ENCODE data around the gene FAM193B.
A peak's percentile ranks its signal among the peaks of the same experiment; 100 is the strongest.
"Not testable (repeated sequence)": the region's sequence is repeated elsewhere in the genome, so short reads cannot be mapped to it uniquely, and the experiment has no call there.

FAM193B gene

DNA sequence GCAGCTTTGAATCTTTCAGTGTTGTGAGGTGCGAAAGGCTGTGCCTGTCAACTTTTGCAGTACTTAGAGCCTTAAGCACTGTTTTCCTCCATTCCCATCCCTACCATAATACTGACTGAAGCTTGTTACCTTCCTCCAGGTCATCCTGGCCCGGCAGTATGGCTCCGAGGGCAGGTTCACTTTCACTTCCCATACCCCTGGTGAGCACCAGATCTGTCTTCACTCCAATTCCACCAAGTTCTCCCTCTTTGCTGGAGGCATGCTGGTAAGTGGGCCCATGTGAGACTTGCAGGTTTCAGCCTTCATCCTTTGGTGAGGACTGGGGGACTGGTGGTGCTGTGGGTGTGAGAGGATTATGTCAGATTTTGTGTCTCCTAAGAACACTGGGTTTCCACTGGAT is 39.1 kb upstream of the FAM193B start:
- peaks cover 13% of the 10 kb centered on the region for H3K4me1 Mint-ChIP-seq (ENCODE audit: low read depth)
- peak overlapping the region; percentile 43 for H3K27ac Mint-ChIP-seq

DNA sequence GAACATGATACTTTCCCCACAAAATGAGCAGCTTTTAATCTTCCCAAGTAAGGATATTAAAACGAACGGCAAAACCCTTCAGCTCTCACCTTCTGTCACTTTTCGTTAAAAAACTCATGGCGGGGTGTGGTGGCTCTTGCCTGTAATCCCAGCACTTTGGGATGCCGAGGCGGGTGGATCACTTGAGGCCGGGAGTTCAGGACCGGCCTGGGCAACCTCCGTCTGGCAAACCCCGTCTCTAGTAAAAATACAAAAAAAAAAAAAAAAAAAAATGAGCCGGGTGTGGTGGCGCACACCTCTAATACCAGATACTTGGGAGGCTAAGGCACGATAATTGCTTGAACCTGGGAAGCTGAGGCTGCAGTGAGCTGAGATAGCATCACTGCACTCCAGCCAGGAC is 38.5 kb upstream of the FAM193B start:
- Mint-ChIP-seq H3K4me3 (peak overlapping the region; percentile 97), H3K9me3 (no peaks in the 10 kb centered on the region), H3K27ac (peak overlapping the region; percentile 99)

More for the DNA sequence above, 39.1 kb upstream of the FAM193B start:
- H3K4me3 Mint-ChIP-seq = peak overlapping the region; percentile 97
- no peaks in the 10 kb centered on the region for H3K9me3 Mint-ChIP-seq
- H3K27me3 Mint-ChIP-seq (ENCODE audit: low read depth) = peaks cover 13% of the 10 kb centered on the region
- H3K36me3 Mint-ChIP-seq (ENCODE audit: low read depth) = peaks cover 44% of the 10 kb centered on the region
- DNase-seq (ENCODE audit: low spot score) = no peak

DNA sequence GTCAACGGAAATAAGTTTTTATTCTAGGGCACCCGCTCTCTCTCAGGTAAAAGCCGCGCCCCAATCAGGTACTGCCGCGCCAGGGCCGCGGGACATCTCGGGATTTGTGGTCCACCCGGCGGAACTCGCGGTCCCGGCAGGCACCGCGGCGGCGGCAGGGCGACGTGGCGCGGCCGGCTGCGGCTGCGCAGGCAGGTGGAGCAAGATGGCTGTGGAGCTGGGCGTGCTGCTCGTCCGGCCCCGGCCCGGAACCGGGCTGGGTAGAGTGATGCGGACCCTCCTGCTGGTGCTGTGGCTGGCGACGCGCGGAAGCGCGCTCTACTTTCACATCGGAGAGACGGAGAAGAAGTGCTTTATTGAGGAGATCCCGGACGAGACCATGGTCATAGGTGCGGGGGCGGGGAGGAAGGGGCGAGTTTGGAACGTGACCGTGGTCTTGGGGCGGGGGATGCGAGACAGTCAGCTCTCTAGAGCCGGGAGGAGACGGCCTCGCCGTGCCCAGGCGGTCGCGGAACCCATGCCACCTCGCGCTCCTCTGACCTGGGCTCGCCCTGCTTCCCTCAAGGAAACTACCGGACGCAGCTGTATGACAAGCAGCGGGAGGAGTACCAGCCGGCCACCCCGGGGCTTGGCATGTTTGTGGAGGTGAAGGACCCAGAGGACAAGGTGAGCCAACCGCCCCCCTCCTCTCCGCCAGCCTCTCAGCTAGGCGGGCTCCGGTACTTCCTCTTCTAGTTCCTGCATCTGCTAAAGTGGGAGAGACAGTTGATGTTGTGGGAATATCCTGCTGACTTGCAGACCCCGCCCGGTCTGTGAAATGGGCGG is 37.9 kb upstream of the FAM193B start, which contains the start of gene TMED9:
TMED9 (plus strand) TSS at position 194 of the 825 bp plus-strand sequence; CDS start at position 206, 12 bp downstream.
- Mint-ChIP-seq H3K9me3 (no peaks in the 10 kb centered on the region), H3K27ac (peak within 1 kb of the TSS; percentile 99), H3K4me1 (ENCODE audit: low read depth) (peaks cover 11% of the 10 kb centered on the region), H3K4me3 (peak within 1 kb of the TSS; percentile 97), H3K36me3 (ENCODE audit: low read depth) (peaks cover 41% of the 10 kb centered on the region), H3K27me3 (ENCODE audit: low read depth) (peaks cover 18% of the 10 kb centered on the region)
- DNase-seq (ENCODE audit: low spot score) = peak; percentile 91

More for the DNA sequence above, 38.5 kb upstream of the FAM193B start:
- DNase-seq (ENCODE audit: low spot score) = no peak
- Mint-ChIP-seq H3K4me1 (ENCODE audit: low read depth) (peaks cover 11% of the 10 kb centered on the region), H3K27me3 (ENCODE audit: low read depth) (peaks cover 16% of the 10 kb centered on the region), H3K36me3 (ENCODE audit: low read depth) (peaks cover 44% of the 10 kb centered on the region)

DNA sequence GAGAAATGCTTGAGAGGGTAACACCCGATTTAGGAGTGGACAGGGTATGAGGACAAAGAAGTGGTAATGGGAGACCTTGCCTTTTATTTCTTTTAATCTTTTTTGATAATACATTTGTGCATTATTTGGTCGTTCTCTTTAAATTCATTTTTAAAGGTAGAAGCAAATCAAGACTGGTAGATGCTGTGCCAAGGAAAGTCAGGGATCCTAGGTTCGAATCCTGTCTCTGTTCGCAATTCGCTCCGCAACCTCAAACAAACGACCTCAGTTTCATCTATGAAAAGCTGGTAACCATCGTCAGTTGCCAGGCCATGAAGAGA is 37.3 kb upstream of the FAM193B start:
- Mint-ChIP-seq H3K27me3 (ENCODE audit: low read depth) (peaks cover 18% of the 10 kb centered on the region), H3K4me1 (ENCODE audit: low read depth) (peaks cover 10% of the 10 kb centered on the region), H3K27ac (peak overlapping the region; percentile 99), H3K36me3 (ENCODE audit: low read depth) (peaks cover 37% of the 10 kb centered on the region), H3K4me3 (peak overlapping the region; percentile 97), H3K9me3 (no peaks in the 10 kb centered on the region)
- DNase-seq (ENCODE audit: low spot score) = no peak

DNA sequence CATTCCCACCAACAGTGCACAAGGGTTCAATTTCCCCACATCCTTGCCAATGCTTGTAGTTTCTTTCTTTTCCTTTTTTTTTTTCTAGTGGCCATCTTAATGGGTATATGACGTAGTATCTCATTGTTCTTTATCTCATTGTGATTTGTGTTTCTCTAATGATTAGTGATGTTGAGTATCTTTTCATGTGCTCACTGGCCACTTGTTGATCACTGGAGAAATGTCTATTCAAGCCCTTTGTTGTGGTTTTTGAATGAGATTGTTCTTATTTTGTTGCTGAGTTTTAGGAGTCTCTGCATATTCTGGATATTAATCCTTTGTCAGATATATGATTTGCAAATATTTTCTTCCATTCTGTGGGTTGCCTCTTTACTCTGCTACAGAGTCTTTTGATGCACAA is 36.0 kb upstream of the FAM193B start:
- H3K36me3 Mint-ChIP-seq (ENCODE audit: low read depth) = peaks cover 27% of the 10 kb centered on the region
- no peak overlapping the region for H3K4me3 Mint-ChIP-seq
- H3K4me1 Mint-ChIP-seq (ENCODE audit: low read depth) = peaks cover 10% of the 10 kb centered on the region
- no peak for DNase-seq (ENCODE audit: low spot score)
- no peaks in the 10 kb centered on the region for H3K9me3 Mint-ChIP-seq
- no peak overlapping the region for H3K27ac Mint-ChIP-seq
- peaks cover 18% of the 10 kb centered on the region for H3K27me3 Mint-ChIP-seq (ENCODE audit: low read depth)

DNA sequence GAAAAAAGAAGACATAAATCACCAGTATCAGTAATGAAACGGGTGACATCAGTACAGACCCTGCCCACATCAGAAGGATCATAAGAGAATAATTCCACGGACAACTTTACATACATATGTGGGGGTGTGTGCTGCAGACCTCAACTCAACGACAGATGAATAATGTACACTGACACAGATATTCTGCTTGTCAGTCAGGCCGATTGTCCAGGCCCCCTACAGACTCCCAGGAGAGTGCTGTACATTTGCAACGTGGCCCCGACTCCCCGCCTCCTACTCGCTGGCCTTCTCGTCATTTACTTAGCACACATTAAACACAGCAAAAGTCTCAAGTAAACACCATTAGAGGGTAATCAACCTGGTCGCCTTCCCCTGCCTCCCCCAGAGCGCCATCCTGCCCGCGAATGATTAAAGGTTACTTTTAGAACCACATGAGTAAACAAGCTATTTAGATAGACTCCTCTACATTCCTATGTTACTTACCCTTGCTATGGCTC is 34.1 kb upstream of the FAM193B start:
- no peak overlapping the region for H3K4me3 Mint-ChIP-seq
- peaks cover 9% of the 10 kb centered on the region for H3K36me3 Mint-ChIP-seq (ENCODE audit: low read depth)
- DNase-seq (ENCODE audit: low spot score) = no peak
- H3K27ac Mint-ChIP-seq = no peak overlapping the region
- H3K4me1 Mint-ChIP-seq (ENCODE audit: low read depth) = peaks cover 8% of the 10 kb centered on the region
- no peaks in the 10 kb centered on the region for H3K9me3 Mint-ChIP-seq
- H3K27me3 Mint-ChIP-seq (ENCODE audit: low read depth) = peaks cover 22% of the 10 kb centered on the region

DNA sequence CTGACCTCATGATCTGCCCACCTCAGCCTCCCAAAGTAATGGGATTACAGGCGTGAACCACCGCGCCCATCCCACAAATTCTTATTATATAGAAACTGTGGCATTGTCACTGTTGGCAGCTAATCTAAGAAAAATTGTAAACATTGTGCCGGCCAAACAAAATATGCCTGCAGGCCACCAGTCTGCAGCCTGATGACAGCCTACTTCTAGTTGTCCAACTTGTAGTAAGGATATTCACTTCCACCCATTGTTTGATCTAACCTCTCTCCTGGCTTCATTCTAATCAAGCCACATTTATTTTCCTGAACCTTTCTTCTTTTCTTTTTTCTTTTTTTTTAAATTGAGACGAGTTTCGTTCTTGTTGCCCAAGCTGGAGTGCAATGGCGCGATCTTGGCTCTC is 24.0 kb upstream of the FAM193B start:
- no peak for DNase-seq (ENCODE audit: low spot score)
- Mint-ChIP-seq H3K9me3 (no peaks in the 10 kb centered on the region), H3K36me3 (ENCODE audit: low read depth) (no peaks in the 10 kb centered on the region), H3K27ac (no peak overlapping the region), H3K4me3 (no peak overlapping the region), H3K4me1 (ENCODE audit: low read depth) (no peaks in the 10 kb centered on the region), H3K27me3 (ENCODE audit: low read depth) (peaks cover 15% of the 10 kb centered on the region)

DNA sequence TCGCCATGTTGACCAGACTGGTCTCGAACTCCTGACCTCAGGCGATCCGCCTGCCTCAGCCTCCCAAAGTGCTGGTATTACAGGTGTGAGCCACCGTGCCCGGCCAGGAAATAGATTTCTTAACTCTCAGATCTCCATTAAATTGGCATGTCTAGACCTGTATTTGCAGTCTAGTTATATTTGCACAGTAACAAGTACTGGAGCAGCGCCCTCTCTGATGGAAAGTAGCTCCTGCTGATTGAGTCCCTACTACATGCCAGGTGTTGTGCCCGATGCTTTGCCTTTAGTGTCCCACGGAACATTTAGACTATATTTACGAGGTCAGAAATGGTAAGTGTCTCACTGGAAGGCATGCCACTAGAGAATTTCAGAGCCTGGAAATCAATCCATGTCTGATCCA is 21.8 kb upstream of the FAM193B start:
- no peaks in the 10 kb centered on the region for H3K4me1 Mint-ChIP-seq (ENCODE audit: low read depth)
- H3K27ac Mint-ChIP-seq = no peak overlapping the region
- H3K9me3 Mint-ChIP-seq = no peaks in the 10 kb centered on the region
- no peak for DNase-seq (ENCODE audit: low spot score)
- H3K27me3 Mint-ChIP-seq (ENCODE audit: low read depth) = peaks cover 15% of the 10 kb centered on the region
- no peak overlapping the region for H3K4me3 Mint-ChIP-seq
- H3K36me3 Mint-ChIP-seq (ENCODE audit: low read depth) = no peaks in the 10 kb centered on the region

DNA sequence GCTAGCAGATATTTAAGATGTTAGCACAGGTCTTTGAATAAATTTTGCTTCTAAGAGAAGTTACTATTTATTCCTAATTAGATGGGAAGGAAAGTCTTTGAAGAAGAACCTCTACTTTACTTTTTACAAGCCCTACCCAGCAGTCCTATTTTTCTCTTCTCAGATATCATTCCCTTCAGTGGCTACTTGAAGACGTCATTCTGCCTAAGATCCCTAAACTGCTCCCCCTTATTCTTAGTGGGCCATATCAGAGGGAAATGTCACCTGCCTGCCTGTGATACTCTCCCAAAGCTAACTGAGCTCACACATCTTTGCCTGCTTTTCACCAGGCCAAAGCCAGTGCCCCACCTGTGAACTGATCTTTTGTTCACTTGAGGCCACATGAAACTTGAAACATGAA is 21.1 kb upstream of the FAM193B start:
- no peak overlapping the region for H3K4me3 Mint-ChIP-seq
- H3K4me1 Mint-ChIP-seq (ENCODE audit: low read depth) = no peaks in the 10 kb centered on the region
- no peaks in the 10 kb centered on the region for H3K9me3 Mint-ChIP-seq
- no peaks in the 10 kb centered on the region for H3K36me3 Mint-ChIP-seq (ENCODE audit: low read depth)
- DNase-seq (ENCODE audit: low spot score) = no peak
- H3K27ac Mint-ChIP-seq = no peak overlapping the region
- H3K27me3 Mint-ChIP-seq (ENCODE audit: low read depth) = peaks cover 15% of the 10 kb centered on the region

DNA sequence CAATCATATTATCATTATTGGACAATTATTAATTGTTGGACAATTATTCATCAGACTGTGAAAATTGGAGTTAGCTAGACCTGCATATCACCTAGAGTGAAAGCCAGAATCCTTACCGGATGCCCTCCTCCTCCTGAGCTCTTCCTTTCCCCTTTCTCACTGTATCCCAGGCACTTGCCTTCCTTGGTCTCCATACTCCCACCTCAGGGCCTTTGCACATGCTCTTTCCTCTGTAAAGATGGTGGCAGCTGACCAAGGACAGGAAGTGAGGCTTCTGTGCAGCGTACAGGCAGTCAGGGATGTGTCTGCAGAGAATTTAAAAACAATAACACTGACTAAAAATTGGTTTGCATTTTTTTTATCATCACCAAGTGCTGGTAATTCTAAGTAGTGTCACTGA is 15.5 kb upstream of the FAM193B start:
- H3K27me3 Mint-ChIP-seq (ENCODE audit: low read depth) = peaks cover 12% of the 10 kb centered on the region
- no peaks in the 10 kb centered on the region for H3K9me3 Mint-ChIP-seq
- H3K4me1 Mint-ChIP-seq (ENCODE audit: low read depth) = peaks cover 2% of the 10 kb centered on the region
- no peak for DNase-seq (ENCODE audit: low spot score)
- H3K27ac Mint-ChIP-seq = no peak overlapping the region
- no peaks in the 10 kb centered on the region for H3K36me3 Mint-ChIP-seq (ENCODE audit: low read depth)
- no peak overlapping the region for H3K4me3 Mint-ChIP-seq

DNA sequence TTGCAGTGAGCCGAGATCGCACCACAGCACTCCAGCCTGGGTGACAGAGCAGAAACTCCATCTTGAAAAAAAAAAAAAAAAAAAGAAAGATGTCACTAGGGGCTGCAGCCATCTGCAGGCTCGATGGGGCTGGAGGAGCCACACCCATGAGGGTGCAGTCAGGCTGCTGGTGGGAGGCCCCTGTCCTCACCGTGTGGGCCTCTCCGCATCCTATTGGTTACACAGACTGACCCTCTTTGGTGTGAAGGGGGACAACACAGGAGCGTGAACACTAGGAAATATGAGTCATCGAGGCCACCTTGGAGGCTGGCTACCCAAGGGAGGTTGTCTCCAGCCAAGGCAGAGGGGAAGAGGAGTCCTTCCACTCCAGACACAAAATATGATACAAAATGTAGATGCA is 14.0 kb upstream of the FAM193B start:
- H3K4me1 Mint-ChIP-seq (ENCODE audit: low read depth) = peaks cover 2% of the 10 kb centered on the region
- no peaks in the 10 kb centered on the region for H3K9me3 Mint-ChIP-seq
- no peak for DNase-seq (ENCODE audit: low spot score)
- no peak overlapping the region for H3K4me3 Mint-ChIP-seq
- peaks cover 5% of the 10 kb centered on the region for H3K27me3 Mint-ChIP-seq (ENCODE audit: low read depth)
- no peak overlapping the region for H3K27ac Mint-ChIP-seq
- H3K36me3 Mint-ChIP-seq (ENCODE audit: low read depth) = no peaks in the 10 kb centered on the region

DNA sequence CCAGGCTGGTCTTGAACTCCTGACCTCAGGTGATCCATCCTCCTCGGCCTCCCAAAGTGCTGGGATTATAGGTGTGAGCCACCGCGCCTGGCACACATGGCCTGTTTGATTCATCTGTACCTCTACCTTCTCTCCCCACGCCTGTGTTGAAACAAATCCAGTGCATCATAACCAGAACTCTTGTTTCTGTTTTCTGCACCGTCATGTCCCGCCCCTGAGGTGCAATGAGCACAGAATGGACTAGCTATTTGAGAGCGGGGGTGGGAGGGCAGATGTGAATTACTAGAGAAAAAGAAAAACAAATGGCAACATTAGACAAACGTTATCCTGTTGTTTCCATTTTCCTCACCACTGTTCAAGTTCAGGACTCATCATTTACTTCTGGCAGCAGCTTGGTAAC is 10.7 kb upstream of the FAM193B start:
- Mint-ChIP-seq H3K4me1 (ENCODE audit: low read depth) (peaks cover 2% of the 10 kb centered on the region), H3K9me3 (no peaks in the 10 kb centered on the region), H3K36me3 (ENCODE audit: low read depth) (no peaks in the 10 kb centered on the region), H3K27ac (no peak overlapping the region), H3K4me3 (no peak overlapping the region), H3K27me3 (ENCODE audit: low read depth) (peaks cover 5% of the 10 kb centered on the region)
- DNase-seq (ENCODE audit: low spot score) = no peak

DNA sequence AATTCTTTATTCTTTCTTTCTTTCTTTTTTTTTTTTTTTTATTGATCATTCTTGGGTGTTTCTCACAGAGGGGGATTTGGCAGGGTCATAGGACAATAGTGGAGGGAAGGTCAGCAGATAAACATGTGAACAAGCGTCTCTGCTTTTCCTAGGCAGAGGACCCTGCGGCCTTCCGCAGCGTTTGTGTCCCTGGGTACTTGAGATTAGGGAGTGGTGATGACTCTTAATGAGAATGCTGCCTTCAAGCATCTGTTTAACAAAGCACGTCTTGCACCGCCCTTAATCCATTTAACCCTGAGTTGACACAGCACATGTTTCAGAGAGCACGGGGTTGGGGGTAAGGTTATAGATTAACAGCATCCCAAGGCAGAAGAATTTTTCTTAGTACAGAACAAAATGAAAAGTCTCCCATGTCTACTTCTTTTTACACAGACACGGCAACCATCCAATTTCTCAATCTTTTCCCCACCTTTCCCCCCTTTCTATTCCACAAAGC is 5.1 kb upstream of the FAM193B start:
- H3K36me3 Mint-ChIP-seq (ENCODE audit: low read depth); H3K27me3 Mint-ChIP-seq (ENCODE audit: low read depth); DNase-seq (ENCODE audit: low spot score); H3K9me3 Mint-ChIP-seq; H3K4me3 Mint-ChIP-seq; H3K27ac Mint-ChIP-seq: not testable (repeated sequence)
- H3K4me1 Mint-ChIP-seq (ENCODE audit: low read depth) = peaks cover 17% of the 10 kb centered on the region

DNA sequence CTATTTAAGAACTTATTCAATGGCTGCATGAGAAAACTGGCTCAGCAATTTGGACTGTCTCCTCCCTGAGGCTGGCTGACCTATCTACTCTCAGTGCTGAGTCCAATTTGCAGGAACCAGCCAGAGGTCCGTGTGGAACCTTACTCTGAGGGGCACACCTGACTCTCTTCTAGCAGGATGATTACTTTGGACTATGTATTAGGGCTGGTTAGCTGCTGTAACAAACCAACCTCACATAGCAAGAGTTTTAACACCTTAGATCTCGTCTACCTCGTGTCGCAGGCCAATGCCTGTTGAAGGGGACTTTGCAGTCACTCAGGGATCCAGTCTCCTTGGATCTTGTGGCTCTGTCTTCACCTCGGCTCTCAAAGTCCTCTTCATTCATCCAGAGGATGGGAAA is 3.4 kb upstream of the FAM193B start:
- Mint-ChIP-seq H3K27ac (peak overlapping the region; percentile 78), H3K4me3 (no peak overlapping the region), H3K4me1 (ENCODE audit: low read depth) (peaks cover 24% of the 10 kb centered on the region), H3K27me3 (ENCODE audit: low read depth) (no peaks in the 10 kb centered on the region), H3K9me3 (no peaks in the 10 kb centered on the region), H3K36me3 (ENCODE audit: low read depth) (peaks cover 3% of the 10 kb centered on the region)
- no peak for DNase-seq (ENCODE audit: low spot score)

Measured in T-helper 2 cell treated with Interferon-gamma antibody and Interleukin-4, amounts not matched to agents 5 μg/mL and 100 μg/mL, for 36 hours (primary cell).